ENCODE results near the gene TMEM80.

DNA sequence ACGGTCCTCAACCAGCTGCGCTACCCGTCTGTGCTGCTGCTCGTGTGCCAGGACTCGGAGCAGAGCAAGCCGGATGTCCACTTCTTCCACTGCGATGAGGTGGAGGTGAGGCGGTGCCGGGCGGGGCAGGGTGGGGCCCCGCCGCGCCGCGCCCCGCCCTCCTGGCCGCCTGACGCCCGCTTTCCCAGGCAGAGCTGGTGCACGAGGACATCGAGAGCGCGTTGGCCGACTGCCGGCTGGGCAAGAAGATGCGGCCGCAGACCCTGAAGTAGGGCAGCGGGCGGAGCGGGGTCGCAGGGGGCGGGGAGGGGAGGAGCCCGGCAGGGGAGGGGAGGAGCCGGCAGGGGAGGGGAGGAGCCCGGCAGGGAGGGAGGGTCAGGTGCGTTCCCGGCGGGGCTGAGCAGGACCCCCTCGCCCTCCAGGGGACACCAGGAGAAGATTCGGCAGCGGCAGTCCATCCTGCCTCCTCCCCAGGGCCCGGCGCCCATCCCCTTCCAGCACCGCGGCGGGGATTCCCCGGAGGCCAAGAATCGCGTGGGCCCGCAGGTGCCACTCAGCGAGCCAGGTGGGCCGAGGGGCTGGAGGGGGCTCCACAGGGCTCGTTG lies 25.1 kb downstream of the TMEM80 start:
- TF ChIP-seq ZC3H10 (CRISPR knock-in tag; IDR thresholded peaks at IDR 0.05) (no peak), ESRRG (CRISPR knock-in tag; IDR thresholded peaks at IDR 0.05) (no peak), RARB (CRISPR knock-in tag; IDR thresholded peaks at IDR 0.05) (no peak), ZNF70 (CRISPR knock-in tag; IDR thresholded peaks at IDR 0.05) (no peak)
